Colonic mucosa (tissue), 4 donors: ENCODE results near the gene TP53I11. TPM values are rescaled to one million over a fixed set of nuclear protein-coding genes. Genes with fewer than 3 reads are reported as not detected.

Source experiments
- DNase-seq: peaks from one replicate; pipeline ENCODE4 v3.0.0-alpha.2; 2020
- H3K27ac ChIP-seq: fragments of 200-600 bp; one replicate; pipeline ENCODE4 v1.8.0; 2021
- H3K27me3 ChIP-seq: fragments of 200-600 bp; one replicate; pipeline ENCODE4 v1.8.0; 2021
- H3K36me3 ChIP-seq: fragments of 200-600 bp; one replicate; pipeline ENCODE4 v1.8.0; 2021
- H3K4me1 ChIP-seq: fragments of 200-600 bp; one replicate; pipeline ENCODE4 v1.8.0; 2021; ENCODE audit warnings: mild to moderate bottlenecking
- H3K4me3 ChIP-seq: fragments of 200-600 bp; one replicate; pipeline ENCODE4 v1.8.0; 2021
- H3K9ac ChIP-seq, 2 donors: one replicate each; pipeline ENCODE4 v1.7.0; 2013; ENCODE audit warnings: control low read depth in 2 of 2, low read depth in 2 of 2, low read length in 2 of 2
- H3K9me3 ChIP-seq: fragments of 200-600 bp; one replicate; pipeline ENCODE4 v1.8.0; 2021
- intact Hi-C: fragments of 100-400 bp; cut with DNase I; formaldehyde crosslinking; loops from one replicate; pipeline ENCODE4 v1.14.1; 2022
- total RNA-seq, 2 donors: library from RNA; stranded (reverse); fragmentation: NEBNext Ultra II Directional in 1 of 2; extraction: Animal tissue kit (Norgen Biotek cat#: 25700) in 1 of 2; gene quantifications; one replicate each; pipeline ENCODE4 v1.2.1, GENCODE V29; 2021
- TF ChIP-seq, protein P1 (sequence below): fragments of 200-600 bp; IDR thresholded peaks from one replicate; pipeline ENCODE4 v1.8.0; 2022; ENCODE audit warnings: antibody characterized with exemption, mild to moderate bottlenecking
- donor health status: healthy.
- donor health status: DM: no; HTN: no; CAD: no.
- donor health status: DM: no; HTN: no; CAD: no.

The TP53I11 gene
- total RNA-seq, 2 donors from 2014 or later: 103 to 158 TPM

DNA sequence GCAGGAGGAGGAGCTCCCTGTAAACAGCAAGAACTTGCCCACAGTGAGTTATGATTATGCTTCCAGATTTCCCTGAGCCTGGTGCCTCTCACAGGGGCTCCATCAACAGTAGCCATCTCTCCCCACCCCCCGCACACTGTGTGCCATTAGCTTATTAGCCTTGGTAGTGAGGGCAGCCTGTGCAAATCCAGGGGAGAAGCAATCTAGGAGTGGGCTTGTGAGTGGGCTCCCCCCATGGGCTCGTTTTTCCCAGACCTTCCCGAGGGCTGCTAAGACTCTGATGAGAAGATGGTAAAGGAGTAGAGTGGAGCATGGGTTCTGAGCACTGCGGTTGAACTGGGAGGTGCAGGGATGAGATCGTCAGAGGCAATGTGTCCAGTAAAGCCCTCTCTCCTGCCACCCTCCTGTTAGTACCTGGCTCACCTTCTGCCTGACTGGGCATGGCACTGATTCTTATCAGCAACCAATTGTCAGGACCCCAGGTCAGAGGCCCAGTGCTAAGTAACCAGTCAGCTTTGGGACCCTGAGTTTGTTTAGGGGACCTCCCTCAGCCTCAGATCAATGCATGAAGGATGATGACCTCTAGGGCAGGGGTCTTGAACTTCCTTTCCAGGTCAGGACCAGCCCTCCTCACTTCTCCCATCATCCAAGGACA lies 38.4 kb upstream of the TP53I11 start:
- H3K4me3 ChIP-seq: no peak overlapping the region
- intact Hi-C loops: no loop called here
- no peak overlapping the region for H3K9ac ChIP-seq
- H3K36me3 ChIP-seq: no peaks in the 10 kb centered on the region
- no peaks in the 10 kb centered on the region for H3K27me3 ChIP-seq
- TF ChIP-seq, protein P1, sequence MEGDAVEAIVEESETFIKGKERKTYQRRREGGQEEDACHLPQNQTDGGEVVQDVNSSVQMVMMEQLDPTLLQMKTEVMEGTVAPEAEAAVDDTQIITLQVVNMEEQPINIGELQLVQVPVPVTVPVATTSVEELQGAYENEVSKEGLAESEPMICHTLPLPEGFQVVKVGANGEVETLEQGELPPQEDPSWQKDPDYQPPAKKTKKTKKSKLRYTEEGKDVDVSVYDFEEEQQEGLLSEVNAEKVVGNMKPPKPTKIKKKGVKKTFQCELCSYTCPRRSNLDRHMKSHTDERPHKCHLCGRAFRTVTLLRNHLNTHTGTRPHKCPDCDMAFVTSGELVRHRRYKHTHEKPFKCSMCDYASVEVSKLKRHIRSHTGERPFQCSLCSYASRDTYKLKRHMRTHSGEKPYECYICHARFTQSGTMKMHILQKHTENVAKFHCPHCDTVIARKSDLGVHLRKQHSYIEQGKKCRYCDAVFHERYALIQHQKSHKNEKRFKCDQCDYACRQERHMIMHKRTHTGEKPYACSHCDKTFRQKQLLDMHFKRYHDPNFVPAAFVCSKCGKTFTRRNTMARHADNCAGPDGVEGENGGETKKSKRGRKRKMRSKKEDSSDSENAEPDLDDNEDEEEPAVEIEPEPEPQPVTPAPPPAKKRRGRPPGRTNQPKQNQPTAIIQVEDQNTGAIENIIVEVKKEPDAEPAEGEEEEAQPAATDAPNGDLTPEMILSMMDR: no peak
- H3K4me1 ChIP-seq: no peaks in the 10 kb centered on the region
- no peak for DNase-seq
- H3K27ac ChIP-seq: no peak overlapping the region
- H3K9me3 ChIP-seq: no peaks in the 10 kb centered on the region

DNA sequence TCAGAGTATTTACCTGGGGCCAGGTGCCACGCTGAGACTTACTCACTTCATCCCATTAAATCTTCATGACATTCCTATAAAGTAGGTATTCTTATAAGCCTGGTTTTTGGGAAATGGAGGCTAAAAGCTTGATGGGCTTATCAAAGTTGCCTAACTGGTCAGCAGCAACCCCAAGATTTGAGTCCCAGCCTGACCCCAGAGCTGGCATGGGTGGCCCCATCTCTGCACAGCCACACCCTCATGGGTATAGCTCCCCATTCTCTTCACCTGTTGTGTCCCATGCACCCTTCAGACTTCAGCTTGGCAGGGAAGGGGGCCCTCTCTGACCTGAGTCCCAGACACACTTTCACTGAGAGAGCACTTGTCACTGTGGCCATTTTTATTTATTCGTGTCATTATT lies 37.4 kb upstream of the TP53I11 start:
- TF ChIP-seq, protein P1: no peak
- no peaks in the 10 kb centered on the region for H3K9me3 ChIP-seq

DNA sequence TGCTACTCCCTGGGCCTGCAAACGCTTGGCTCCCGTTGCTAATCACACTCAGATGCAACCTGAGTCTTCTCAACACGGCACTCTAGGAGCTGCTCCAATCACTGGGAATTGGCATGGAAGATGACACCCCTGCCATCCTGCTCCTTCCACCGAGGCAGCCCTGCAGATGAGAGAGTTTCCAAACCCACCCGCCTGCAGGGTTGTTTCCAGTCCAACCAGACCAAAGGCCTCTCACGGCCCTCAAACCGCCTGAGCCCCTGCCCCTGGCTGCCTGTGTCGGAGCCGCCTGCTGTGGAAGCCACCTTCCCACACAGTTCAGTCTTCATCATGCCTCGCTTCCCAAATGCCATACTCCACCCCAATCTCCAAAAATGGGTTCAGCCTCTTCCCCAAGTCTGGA lies 36.8 kb upstream of the TP53I11 start:
- intact Hi-C loops: no loop called here
- TF ChIP-seq, protein P1: no peak
- Histone ChIP-seq H3K27me3 (no peaks in the 10 kb centered on the region), H3K4me1 (no peaks in the 10 kb centered on the region), H3K9ac (no peak overlapping the region), H3K4me3 (no peak overlapping the region), H3K36me3 (no peaks in the 10 kb centered on the region), H3K27ac (no peak overlapping the region), H3K9me3 (no peaks in the 10 kb centered on the region)
- DNase-seq: no peak

More for the DNA sequence above, 37.4 kb upstream of the TP53I11 start:
- no peak for DNase-seq
- H3K36me3 ChIP-seq: no peaks in the 10 kb centered on the region
- no peak overlapping the region for H3K27ac ChIP-seq
- no peaks in the 10 kb centered on the region for H3K27me3 ChIP-seq
- intact Hi-C loops: no loop called here
- no peak overlapping the region for H3K4me3 ChIP-seq
- no peak overlapping the region for H3K9ac ChIP-seq
- H3K4me1 ChIP-seq: no peaks in the 10 kb centered on the region

DNA sequence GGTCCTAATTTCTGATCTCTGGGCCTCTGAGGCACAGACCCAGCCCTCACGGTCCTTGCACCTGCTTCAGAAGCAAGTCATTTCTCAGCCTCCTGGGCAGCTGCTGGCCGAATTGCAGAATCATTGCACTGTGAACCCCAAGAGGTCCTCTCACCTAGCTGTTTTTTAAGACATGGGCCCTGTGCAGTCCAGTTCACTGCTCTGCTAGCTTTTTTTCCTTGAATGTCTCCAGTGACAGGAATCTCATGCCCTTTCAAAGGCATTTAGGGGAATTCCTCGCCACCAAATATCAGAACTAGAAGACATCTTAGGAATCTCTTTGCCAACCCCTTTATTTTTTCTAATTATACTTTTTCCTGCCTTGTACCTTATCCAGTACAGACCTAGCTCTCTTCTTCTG lies 35.6 kb upstream of the TP53I11 start:
- no peaks in the 10 kb centered on the region for H3K4me1 ChIP-seq
- H3K4me3 ChIP-seq: no peak overlapping the region
- TF ChIP-seq, protein P1: no peak
- no peak overlapping the region for H3K27ac ChIP-seq
- H3K9me3 ChIP-seq: no peaks in the 10 kb centered on the region
- intact Hi-C loops: no loop called here
- no peak for DNase-seq
- no peak overlapping the region for H3K9ac ChIP-seq
- H3K27me3 ChIP-seq: no peaks in the 10 kb centered on the region
- no peaks in the 10 kb centered on the region for H3K36me3 ChIP-seq

DNA sequence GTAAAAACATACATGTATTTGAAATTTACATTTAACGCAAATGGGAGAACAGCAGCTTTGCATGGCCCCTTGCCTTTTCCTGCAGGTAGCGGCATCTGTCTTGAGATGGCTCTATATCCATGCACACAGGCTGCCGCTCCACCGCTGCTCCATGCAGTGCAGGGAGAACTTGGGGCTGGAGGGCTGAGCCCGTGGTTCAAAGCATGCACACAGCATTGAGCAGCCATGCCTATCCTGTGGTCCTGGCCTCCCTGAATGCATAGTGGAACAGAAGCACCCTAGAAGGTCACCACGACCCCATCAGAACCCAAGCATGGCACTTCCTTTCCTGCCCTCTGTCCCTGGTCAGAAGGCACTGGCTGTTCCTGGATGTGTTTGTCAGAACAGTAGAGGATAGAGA lies 35.0 kb upstream of the TP53I11 start:
- H3K27me3 ChIP-seq: no peaks in the 10 kb centered on the region
- no peak for DNase-seq
- intact Hi-C loops: no loop called here
- no peak overlapping the region for H3K27ac ChIP-seq
- H3K9me3 ChIP-seq: no peaks in the 10 kb centered on the region
- H3K36me3 ChIP-seq: no peaks in the 10 kb centered on the region
- H3K4me1 ChIP-seq: no peaks in the 10 kb centered on the region
- no peak overlapping the region for H3K9ac ChIP-seq
- H3K4me3 ChIP-seq: no peak overlapping the region
- TF ChIP-seq, protein P1: no peak
